NCI-H146 treated with DMSO at 0.1 percent for 48 hours (cell line): Measurements from ENCODE around the gene ASPDH.
A peak's percentile ranks its signal among the peaks of the same experiment; 100 is the strongest.
"Not testable (repeated sequence)": the region's sequence is repeated elsewhere in the genome, so short reads cannot be mapped to it uniquely, and the experiment has no call there.

Source experiments
- DNase-seq: peaks from one replicate; lab custom pipeline; 2025; ENCODE audit not compliant: unreplicated experiment; lab: John Stamatoyannopoulos, UW

ASPDH gene

GRCh38 chr19:50480281-50481111, 33.2 kb downstream of the ASPDH start:
- no peak for DNase-seq

- DNase-seq, result no peak
These were observed 33.9 kb downstream of the ASPDH start for GRCh38 chr19:50479761-50480251.

DNA sequence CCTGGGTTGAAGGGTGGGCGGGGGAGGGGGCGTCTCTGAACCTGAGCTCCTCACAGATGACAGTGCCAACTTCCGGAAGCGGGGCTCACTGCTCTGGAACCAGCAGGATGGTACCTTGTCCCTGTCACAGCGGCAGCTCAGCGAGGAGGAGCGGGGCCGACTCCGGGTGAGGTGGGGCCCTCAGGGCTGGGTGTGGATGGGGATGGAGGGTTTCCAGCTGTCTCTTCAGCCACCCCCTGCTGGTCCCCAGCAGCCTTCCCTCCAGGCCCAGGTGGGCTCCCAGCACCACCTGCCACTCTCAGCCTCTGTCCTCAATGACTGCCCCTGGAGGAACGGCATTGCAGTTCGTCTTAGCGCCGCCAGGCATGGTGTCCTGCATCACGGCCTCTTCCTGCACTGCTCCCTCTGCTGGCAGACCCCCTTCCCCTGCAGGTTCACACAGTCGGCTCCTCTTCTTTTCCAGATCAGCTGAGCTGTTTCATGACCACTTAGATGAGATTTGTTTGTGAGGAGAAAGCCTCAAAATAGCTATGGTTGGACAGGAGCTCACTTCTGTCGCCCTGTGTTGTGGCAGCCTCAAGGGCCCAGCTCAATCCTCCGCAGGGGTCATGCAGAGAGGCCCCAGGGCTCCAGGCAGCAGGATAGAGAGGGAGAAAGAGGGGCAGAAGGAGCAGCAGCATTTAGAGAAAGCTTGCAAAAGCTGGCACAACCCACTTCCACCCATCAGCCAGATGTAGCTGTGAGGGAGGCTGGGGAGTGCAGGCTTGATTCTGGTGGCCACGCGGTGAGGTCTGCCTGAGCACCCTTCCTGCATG, 34.6 kb downstream of the ASPDH start:
- DNase-seq, result no peak

GRCh38 chr19:50477751-50478515, 35.8 kb downstream of the ASPDH start:
- no peak for DNase-seq

DNA sequence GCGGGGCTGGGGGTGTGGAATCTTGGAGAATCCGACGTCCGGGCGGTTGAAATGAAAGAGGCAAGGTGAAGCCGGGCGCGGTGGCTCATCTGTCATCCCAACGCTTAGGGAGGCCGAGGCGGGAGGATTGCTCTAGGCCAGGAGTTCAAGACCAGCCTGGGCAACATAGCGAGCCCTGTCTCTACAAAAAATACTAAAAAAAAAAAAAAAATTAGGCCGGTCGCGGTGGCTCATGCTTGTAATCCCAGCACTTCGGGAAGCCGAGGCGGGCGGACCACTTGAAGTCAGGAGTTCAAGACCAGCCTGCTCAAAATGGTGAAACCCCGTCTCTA, 36.8 kb downstream of the ASPDH start:
- no peak for DNase-seq

GRCh38 chr19:50476224-50476906, 37.3 kb downstream of the ASPDH start, which contains the start of the genes EMC10 and GARIN5A:
TSS of gene EMC10 (plus strand) at chr19:50476507. CDS start at chr19:50476545, 38 bp downstream.
TSS of gene GARIN5A (minus strand) at chr19:50476848. CDS start at chr19:50476388, 460 bp downstream.
- peak; percentile 94 for DNase-seq

- DNase-seq, result no peak
These were observed 37.9 kb downstream of the ASPDH start for GRCh38 chr19:50475736-50476223.

- no peak for DNase-seq
These were observed 38.6 kb downstream of the ASPDH start for GRCh38 chr19:50475101-50475568.

- not testable (repeated sequence) for DNase-seq
These were observed 40.4 kb downstream of the ASPDH start for GRCh38 chr19:50473336-50473735.

GRCh38 chr19:50468818-50469217, 44.9 kb downstream of the ASPDH start:
- DNase-seq, result no peak

GRCh38 chr19:50467566-50467965, 46.1 kb downstream of the ASPDH start:
- DNase-seq, result no peak

GRCh38 chr19:50466706-50467039, 47.0 kb downstream of the ASPDH start:
- DNase-seq, result no peak

DNA sequence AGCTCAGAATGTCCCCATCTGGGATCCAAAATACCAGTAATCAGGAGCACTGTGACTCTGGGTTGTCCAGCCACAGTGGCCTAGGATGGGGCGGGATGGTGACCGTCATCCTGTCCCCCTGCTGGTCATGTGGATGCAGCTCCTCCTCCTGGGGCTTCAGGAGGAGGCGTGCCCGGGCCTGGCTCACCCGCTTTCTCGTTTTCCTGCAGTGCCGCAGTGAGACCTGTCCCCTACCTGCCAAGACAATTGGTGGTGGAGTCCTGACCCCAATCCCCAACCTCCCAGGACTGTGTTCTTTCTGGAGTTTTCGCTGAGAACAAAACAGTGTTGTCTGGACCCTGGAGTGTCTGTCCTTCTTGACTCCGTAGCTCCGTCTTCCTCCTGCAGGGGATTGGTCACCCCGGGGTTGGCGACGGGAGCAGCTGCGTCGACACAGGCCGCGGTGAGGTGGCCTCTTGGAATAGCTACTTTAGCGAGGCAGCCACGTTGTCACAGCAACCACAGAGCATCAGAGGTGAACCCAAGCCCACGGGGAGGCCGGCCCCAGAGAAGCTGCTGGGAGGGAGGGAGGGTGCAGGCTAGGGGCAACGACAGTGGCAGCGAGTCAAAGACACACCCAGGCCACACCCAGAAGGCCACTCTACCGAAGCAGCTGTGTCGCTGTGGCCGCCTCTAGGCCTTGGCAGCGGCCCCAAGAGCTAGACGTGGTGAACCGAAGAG, 47.6 kb downstream of the ASPDH start:
- peak; percentile 49 for DNase-seq

GRCh38 chr19:50465000-50465399, 48.7 kb downstream of the ASPDH start:
- DNase-seq, result no peak

GRCh38 chr19:50464348-50464747, 49.4 kb downstream of the ASPDH start:
- DNase-seq, result no peak

DNA sequence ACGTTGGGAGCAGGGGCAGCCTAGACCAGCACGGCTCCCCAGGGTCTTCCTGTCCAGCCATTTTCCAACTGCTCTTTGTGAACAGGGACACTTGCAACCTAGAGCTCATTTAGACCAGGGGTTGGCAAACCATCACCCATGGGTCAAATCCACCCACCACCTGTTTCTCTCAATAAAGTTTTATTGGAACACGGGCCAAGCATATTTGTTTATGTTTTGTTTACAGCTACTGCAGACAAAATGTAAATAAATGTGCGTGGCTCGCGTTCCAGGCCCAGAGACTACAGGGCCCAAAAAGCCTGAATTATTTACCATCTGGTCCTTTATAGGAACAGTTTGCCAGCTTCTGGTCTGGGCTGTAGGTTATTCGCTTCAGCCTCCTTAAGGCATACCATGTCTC, 50.7 kb downstream of the ASPDH start:
- DNase-seq, result no peak
